HFFc6 (cell line): ENCODE results near the gene KIDINS220. TPM values are rescaled to one million over a fixed set of nuclear protein-coding genes. Genes with fewer than 3 reads are reported as not detected.

Experiments used
- DNase-seq: peaks from one replicate; pipeline ENCODE4 v3.0.0-alpha.2; 2018
- H3K27ac Mint-ChIP-seq: 2 replicates; pipeline ENCODE4 v1.8.0; 2020; ENCODE audit warnings: mild to moderate bottlenecking, mixed read lengths
- H3K27me3 Mint-ChIP-seq: 2 replicates; pipeline ENCODE4 v1.8.0; 2021; ENCODE audit warnings: mild to moderate bottlenecking, moderate library complexity, mixed read lengths; ENCODE audit not compliant: insufficient read depth
- H3K36me3 Mint-ChIP-seq: 2 replicates; pipeline ENCODE4 v1.8.0; 2021; ENCODE audit warnings: low read depth, mixed read lengths
- H3K4me1 Mint-ChIP-seq: 2 replicates; pipeline ENCODE4 v1.8.0; 2020; ENCODE audit warnings: low read depth, mixed read lengths
- H3K4me3 Mint-ChIP-seq: 2 replicates; pipeline ENCODE4 v1.8.0; 2020; ENCODE audit warnings: mild to moderate bottlenecking, moderate library complexity, mixed read lengths
- H3K9me3 Mint-ChIP-seq: 2 replicates; pipeline ENCODE4 v1.8.0; 2020; ENCODE audit warnings: mild to moderate bottlenecking, mixed read lengths
- total RNA-seq, 6 experiments: library from RNA; stranded (reverse); fragmentation: NEBNext Ultra II Directional; extraction: Animal tissue kit (Norgen Biotek cat#: 25700); gene quantifications; 2 replicates in 1 of 6; 3 replicates in 5 of 6; pipeline ENCODE4 v1.2.3, GENCODE V29; 2021
- TF ChIP-seq, protein P1 (sequence below): fragments of 200-600 bp; sonication (generic); IDR thresholded peaks from 2 replicates; pipeline ENCODE4 v1.5.0; 2021; ENCODE audit warnings: antibody characterized with exemption, mild to moderate bottlenecking

The KIDINS220 gene
- total RNA-seq, 6 experiments from 2014 or later = 34.5 to 42.2 (median 38.2) TPM

DNA sequence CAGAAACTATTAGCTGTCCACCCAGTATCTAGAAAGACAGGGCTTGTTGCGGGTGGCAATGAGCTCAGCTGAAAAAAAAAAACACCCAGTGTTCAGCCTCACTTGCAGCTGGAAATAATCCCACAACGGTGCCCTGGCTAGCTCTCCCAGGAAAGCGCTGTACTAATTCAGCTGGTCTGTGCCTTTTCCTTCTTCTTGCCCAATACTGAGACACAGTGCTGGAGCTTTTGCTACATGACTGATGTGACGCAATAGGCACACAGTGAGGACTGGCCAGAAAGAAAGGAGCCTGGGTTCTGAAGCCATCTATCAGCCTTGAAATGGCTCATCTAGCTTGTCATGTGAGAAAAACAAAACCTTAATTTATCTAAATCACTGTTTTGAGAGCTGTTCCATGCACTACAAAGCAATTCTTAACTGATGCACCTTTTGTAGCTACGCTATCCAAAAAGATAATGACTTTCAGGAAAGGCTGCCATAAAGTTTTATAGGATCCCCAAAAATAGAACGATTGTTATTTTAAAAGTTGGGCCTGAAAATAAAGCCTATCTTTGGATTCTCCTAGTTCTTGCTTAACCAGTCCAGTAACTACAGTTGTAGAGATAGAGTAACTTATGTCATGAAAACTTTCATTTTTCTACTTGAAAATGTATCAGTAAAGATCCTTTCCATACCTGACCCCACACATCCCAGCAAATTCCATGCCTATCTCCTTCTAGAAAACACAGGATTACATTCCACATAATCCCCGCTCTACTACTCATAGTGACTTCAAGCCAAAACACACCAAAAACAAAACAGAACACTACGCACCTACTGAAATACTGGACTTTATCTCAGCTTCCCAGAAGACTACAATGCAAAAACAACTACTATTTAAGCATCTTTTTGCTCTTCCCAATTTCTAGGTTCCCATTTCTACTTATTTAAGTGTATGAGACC lies 15.9 kb downstream of the KIDINS220 start:
- no peaks in the 10 kb centered on the region for H3K27me3 Mint-ChIP-seq
- peaks cover 16% of the 10 kb centered on the region for H3K4me1 Mint-ChIP-seq
- peaks cover 12% of the 10 kb centered on the region for H3K36me3 Mint-ChIP-seq
- TF ChIP-seq, protein P1, sequence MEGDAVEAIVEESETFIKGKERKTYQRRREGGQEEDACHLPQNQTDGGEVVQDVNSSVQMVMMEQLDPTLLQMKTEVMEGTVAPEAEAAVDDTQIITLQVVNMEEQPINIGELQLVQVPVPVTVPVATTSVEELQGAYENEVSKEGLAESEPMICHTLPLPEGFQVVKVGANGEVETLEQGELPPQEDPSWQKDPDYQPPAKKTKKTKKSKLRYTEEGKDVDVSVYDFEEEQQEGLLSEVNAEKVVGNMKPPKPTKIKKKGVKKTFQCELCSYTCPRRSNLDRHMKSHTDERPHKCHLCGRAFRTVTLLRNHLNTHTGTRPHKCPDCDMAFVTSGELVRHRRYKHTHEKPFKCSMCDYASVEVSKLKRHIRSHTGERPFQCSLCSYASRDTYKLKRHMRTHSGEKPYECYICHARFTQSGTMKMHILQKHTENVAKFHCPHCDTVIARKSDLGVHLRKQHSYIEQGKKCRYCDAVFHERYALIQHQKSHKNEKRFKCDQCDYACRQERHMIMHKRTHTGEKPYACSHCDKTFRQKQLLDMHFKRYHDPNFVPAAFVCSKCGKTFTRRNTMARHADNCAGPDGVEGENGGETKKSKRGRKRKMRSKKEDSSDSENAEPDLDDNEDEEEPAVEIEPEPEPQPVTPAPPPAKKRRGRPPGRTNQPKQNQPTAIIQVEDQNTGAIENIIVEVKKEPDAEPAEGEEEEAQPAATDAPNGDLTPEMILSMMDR = no peak
- no peaks in the 10 kb centered on the region for H3K9me3 Mint-ChIP-seq
- H3K4me3 Mint-ChIP-seq = no peak overlapping the region
- H3K27ac Mint-ChIP-seq = peak overlapping the region; percentile 24
- DNase-seq = peak; percentile 12

DNA sequence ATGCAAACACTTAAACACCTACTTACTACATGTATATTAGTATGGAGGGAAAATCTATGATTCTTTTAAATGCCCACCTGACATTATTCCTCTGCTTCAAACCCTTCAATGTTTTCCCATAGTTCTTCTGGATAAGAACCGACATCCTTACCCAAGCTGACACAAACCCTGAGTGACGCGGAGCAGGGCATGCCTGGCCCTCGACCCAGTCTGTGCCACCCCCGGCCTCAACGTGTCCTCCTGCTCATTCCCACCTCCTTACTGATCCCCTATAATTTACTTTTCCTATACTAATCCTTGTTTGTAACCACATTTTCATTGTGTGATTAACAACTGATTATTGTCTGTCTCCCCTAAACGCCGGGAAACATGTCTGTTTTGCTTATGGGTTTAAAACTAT lies 17.5 kb downstream of the KIDINS220 start:
- TF ChIP-seq, protein P1 = no peak
- H3K27me3 Mint-ChIP-seq = no peaks in the 10 kb centered on the region

DNA sequence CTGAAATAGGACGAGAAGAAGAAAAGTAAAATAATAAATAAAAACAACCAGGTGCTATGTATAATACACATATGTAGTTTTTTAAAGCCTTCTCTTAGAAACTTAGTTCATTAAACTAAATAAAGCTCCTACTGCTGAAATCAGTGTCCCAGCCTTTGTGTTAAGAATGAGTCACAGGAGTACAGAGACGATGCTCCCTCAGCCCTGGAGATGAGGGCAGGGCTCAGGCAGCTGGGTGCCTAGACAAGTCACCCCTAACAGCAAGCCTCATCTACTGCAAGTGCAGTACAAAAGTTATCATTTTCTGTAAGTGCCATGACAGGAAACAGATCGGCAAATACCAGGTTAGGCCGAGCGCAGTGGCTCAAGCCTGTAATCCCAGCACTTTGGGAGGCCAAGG lies 18.2 kb downstream of the KIDINS220 start:
- peak; percentile 4 for DNase-seq
- Mint-ChIP-seq H3K9me3 (no peaks in the 10 kb centered on the region), H3K27me3 (no peaks in the 10 kb centered on the region), H3K4me1 (peaks cover 16% of the 10 kb centered on the region), H3K4me3 (no peak overlapping the region), H3K36me3 (peaks cover 12% of the 10 kb centered on the region; the same call in 1 of the 2 replicates), H3K27ac (peak overlapping the region; percentile 2; the same call in 1 of the 2 replicates)
- TF ChIP-seq, protein P1 = no peak

More for the DNA sequence above, 17.5 kb downstream of the KIDINS220 start:
- H3K4me1 Mint-ChIP-seq = peaks cover 16% of the 10 kb centered on the region
- H3K9me3 Mint-ChIP-seq = no peaks in the 10 kb centered on the region
- H3K27ac Mint-ChIP-seq = no peak overlapping the region
- peaks cover 11% of the 10 kb centered on the region for H3K36me3 Mint-ChIP-seq
- DNase-seq = no peak
- H3K4me3 Mint-ChIP-seq = no peak overlapping the region

DNA sequence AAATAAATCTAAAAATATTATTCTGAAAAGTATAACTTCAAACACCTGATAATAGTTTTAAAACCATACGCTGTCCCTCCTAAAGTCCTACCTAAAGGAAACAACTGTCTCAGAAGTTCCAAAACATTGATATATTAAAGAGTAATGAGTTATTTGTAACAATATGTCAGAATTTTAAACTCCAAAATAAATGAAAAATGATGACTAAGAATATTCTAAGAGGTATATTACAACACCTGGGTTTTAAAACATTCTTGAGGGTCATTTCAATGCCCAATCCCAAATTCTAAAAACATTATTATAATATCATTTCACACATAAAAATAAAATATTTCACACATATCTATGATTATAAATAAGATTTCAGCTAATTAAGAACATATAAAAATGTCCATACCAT lies 20.2 kb downstream of the KIDINS220 start:
- no peaks in the 10 kb centered on the region for H3K27me3 Mint-ChIP-seq
- H3K9me3 Mint-ChIP-seq = no peaks in the 10 kb centered on the region
- H3K4me1 Mint-ChIP-seq = peaks cover 16% of the 10 kb centered on the region
- peaks cover 12% of the 10 kb centered on the region; the same call in 1 of the 2 replicates for H3K36me3 Mint-ChIP-seq
- no peak overlapping the region for H3K27ac Mint-ChIP-seq
- no peak overlapping the region for H3K4me3 Mint-ChIP-seq
- DNase-seq = no peak
- TF ChIP-seq, protein P1 = no peak

DNA sequence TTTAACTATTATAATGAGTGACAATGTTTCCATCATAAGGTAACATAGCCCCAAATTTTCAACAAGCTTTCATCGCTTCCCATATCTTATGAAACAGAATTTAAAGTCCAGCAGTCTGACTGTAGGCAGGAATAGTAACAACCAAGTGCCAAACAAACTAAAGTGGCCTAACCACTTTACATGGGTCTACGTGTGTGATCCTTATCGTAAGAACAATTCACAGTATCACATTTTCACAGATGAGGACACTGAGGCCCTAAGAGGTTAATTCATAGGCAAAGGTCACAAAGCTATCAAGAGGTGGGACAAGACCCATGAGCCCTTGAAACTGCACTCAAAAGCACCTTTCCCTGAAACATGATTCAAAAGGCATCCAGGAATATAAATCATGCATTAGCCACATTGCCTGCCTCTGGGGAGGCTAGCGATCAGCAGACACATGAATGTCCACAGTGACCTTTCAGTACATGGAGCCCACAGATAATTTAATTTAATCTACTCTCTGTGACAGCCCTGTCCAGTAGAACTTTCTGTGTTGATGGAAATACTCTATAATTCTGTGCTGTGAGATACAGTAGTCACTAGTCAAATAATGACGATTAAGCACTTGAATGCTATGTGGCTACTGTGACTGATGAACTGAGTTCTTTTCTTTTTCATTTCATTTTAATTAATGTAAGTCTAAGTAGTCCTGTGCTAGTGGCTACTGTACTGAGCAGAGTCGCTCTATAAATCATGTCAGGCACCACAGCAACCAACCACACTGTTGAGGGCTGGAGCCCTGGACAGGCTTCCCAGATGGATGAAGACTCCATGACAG lies 30.3 kb downstream of the KIDINS220 start:
- TF ChIP-seq, protein P1 = no peak
- Mint-ChIP-seq H3K9me3 (no peaks in the 10 kb centered on the region), H3K36me3 (peaks cover 46% of the 10 kb centered on the region), H3K4me1 (peaks cover 30% of the 10 kb centered on the region), H3K27me3 (no peaks in the 10 kb centered on the region; the same call in 1 of the 2 replicates), H3K27ac (no peak overlapping the region), H3K4me3 (no peak overlapping the region)
- no peak for DNase-seq
